ENCODE results near the gene FSTL1. TPM values are rescaled to one million over a fixed set of nuclear protein-coding genes. Genes with fewer than 3 reads are reported as not detected.

FSTL1 gene
- total and polyA plus RNA-seq, 4 donors: 137 to 722 (median 319) TPM

GRCh38 chr3:120443626-120444123 is 7.1 kb downstream of the FSTL1 start:
- Histone ChIP-seq H3K27me3 (ENCODE audit: control insufficient read depth, insufficient read depth, low read length) (no peaks in the 10 kb centered on the region), H3K36me3 (ENCODE audit: control insufficient read depth, insufficient read depth, low read length) (peaks cover 5% of the 10 kb centered on the region), H3K9me3 (ENCODE audit: control insufficient read depth, insufficient read depth, low read length) (no peaks in the 10 kb centered on the region), H3K27ac (ENCODE audit: low read depth, low read length) (no peak overlapping the region), H3K4me1 (ENCODE audit: control insufficient read depth, insufficient read depth, low read length) (peaks cover 25% of the 10 kb centered on the region), H3K4me3 (ENCODE audit: low read depth, low read length) (no peak overlapping the region)
- DNase-seq (ENCODE audit: low read depth in 4 of 6, low spot score in 6 of 6): no peak
- no CpG with 5 or more reads among the region's 1 CpG for WGBS (ENCODE audit: insufficient coverage)

GRCh38 chr3:120442975-120443517 is 7.7 kb downstream of the FSTL1 start:
- H3K9me3 ChIP-seq (ENCODE audit: control insufficient read depth, insufficient read depth, low read length): no peaks in the 10 kb centered on the region
- no peak overlapping the region for H3K4me3 ChIP-seq (ENCODE audit: low read depth, low read length)
- H3K4me1 ChIP-seq (ENCODE audit: control insufficient read depth, insufficient read depth, low read length): peaks cover 25% of the 10 kb centered on the region
- no peaks in the 10 kb centered on the region for H3K27me3 ChIP-seq (ENCODE audit: control insufficient read depth, insufficient read depth, low read length)
- WGBS (ENCODE audit: insufficient coverage): no CpG with 5 or more reads among the region's 2 CpGs
- no peak overlapping the region for H3K27ac ChIP-seq (ENCODE audit: low read depth, low read length)
- peaks cover 5% of the 10 kb centered on the region for H3K36me3 ChIP-seq (ENCODE audit: control insufficient read depth, insufficient read depth, low read length)
- DNase-seq (ENCODE audit: low read depth in 4 of 6, low spot score in 6 of 6): no peak

GRCh38 chr3:120441776-120442175 is 9.0 kb downstream of the FSTL1 start:
- Histone ChIP-seq H3K4me1 (ENCODE audit: control insufficient read depth, insufficient read depth, low read length) (peaks cover 16% of the 10 kb centered on the region), H3K36me3 (ENCODE audit: control insufficient read depth, insufficient read depth, low read length) (peaks cover 5% of the 10 kb centered on the region), H3K27me3 (ENCODE audit: control insufficient read depth, insufficient read depth, low read length) (no peaks in the 10 kb centered on the region), H3K9me3 (ENCODE audit: control insufficient read depth, insufficient read depth, low read length) (no peaks in the 10 kb centered on the region), H3K4me3 (ENCODE audit: low read depth, low read length) (no peak overlapping the region), H3K27ac (ENCODE audit: low read depth, low read length) (no peak overlapping the region)
- no peak for DNase-seq (ENCODE audit: low read depth in 4 of 6, low spot score in 6 of 6)
- 80% methylated on average over 1 of the region's 4 CpGs for WGBS (ENCODE audit: insufficient coverage)

GRCh38 chr3:120440762-120441161 is 10.0 kb downstream of the FSTL1 start:
- Histone ChIP-seq H3K36me3 (ENCODE audit: control insufficient read depth, insufficient read depth, low read length) (peaks cover 5% of the 10 kb centered on the region), H3K4me3 (ENCODE audit: low read depth, low read length) (no peak overlapping the region), H3K4me1 (ENCODE audit: control insufficient read depth, insufficient read depth, low read length) (peaks cover 19% of the 10 kb centered on the region), H3K27me3 (ENCODE audit: control insufficient read depth, insufficient read depth, low read length) (no peaks in the 10 kb centered on the region), H3K9me3 (ENCODE audit: control insufficient read depth, insufficient read depth, low read length) (no peaks in the 10 kb centered on the region), H3K27ac (ENCODE audit: low read depth, low read length) (no peak overlapping the region)
- no peak for DNase-seq (ENCODE audit: low read depth in 4 of 6, low spot score in 6 of 6)
- 57% methylated on average over 3 of the region's 3 CpGs for WGBS (ENCODE audit: insufficient coverage)

- Histone ChIP-seq H3K27me3 (ENCODE audit: control insufficient read depth, insufficient read depth, low read length) (no peaks in the 10 kb centered on the region), H3K36me3 (ENCODE audit: control insufficient read depth, insufficient read depth, low read length) (peaks cover 5% of the 10 kb centered on the region), H3K4me1 (ENCODE audit: control insufficient read depth, insufficient read depth, low read length) (peaks cover 19% of the 10 kb centered on the region), H3K9me3 (ENCODE audit: control insufficient read depth, insufficient read depth, low read length) (no peaks in the 10 kb centered on the region), H3K27ac (ENCODE audit: low read depth, low read length) (peak overlapping the region; percentile 81), H3K4me3 (ENCODE audit: low read depth, low read length) (no peak overlapping the region)
- WGBS (ENCODE audit: insufficient coverage): 83% methylated on average over 4 of the region's 5 CpGs
- no peak for DNase-seq (ENCODE audit: low read depth in 4 of 6, low spot score in 6 of 6)
Measured at GRCh38 chr3:120440001-120440703, 10.6 kb downstream of the FSTL1 start.

DNA sequence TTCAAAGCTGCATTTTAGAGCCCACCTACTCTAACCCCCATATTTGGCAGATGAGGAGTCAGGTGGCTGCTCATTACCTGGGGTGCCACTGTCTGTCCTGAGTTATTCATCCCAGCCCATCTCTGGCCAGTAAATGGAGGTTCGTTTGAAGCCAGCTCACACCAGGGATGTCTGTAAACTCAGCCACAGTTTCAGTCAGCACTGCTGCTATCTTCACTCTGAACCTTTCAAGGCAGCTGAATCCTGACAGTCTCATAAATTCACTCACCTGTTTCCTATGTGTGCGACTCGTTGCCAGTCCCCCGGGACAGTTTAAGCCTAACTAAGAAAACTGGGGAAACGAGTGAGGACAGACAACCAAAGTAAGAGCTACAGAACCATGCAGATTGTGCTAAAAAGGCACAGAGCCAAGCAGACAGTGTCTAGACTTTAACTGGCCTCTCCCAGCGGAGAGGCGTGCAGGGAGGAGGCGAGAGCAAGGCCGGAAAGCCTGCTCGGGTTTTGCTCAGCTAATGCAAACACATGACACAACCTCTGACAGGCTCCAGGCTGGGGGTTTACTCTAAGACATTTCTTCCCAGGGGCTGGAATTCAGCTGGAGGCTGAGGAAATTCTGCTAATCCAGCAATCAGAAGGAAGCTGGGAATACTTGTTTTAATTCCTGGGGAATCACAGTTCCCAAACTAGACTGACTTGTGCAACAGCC is 12.0 kb downstream of the FSTL1 start:
- peak in 2 of 6 donors; percentile 67 to 84 for DNase-seq (ENCODE audit: low read depth in 4 of 6, low spot score in 6 of 6)
- WGBS (ENCODE audit: insufficient coverage): 28% methylated on average over 10 of the region's 10 CpGs
- Histone ChIP-seq H3K9me3 (ENCODE audit: control insufficient read depth, insufficient read depth, low read length) (no peaks in the 10 kb centered on the region), H3K4me1 (ENCODE audit: control insufficient read depth, insufficient read depth, low read length) (peaks cover 19% of the 10 kb centered on the region), H3K4me3 (ENCODE audit: low read depth, low read length) (no peak overlapping the region), H3K36me3 (ENCODE audit: control insufficient read depth, insufficient read depth, low read length) (peaks cover 5% of the 10 kb centered on the region), H3K27me3 (ENCODE audit: control insufficient read depth, insufficient read depth, low read length) (no peaks in the 10 kb centered on the region), H3K27ac (ENCODE audit: low read depth, low read length) (peak overlapping the region; percentile 81)

- H3K27me3 ChIP-seq (ENCODE audit: control insufficient read depth, insufficient read depth, low read length): no peaks in the 10 kb centered on the region
- H3K27ac ChIP-seq (ENCODE audit: low read depth, low read length): peak overlapping the region; percentile 81
- WGBS (ENCODE audit: insufficient coverage): 85% methylated on average over 2 of the region's 4 CpGs
- DNase-seq (ENCODE audit: low read depth in 4 of 6, low spot score in 6 of 6): no peak
- H3K4me3 ChIP-seq (ENCODE audit: low read depth, low read length): no peak overlapping the region
- H3K9me3 ChIP-seq (ENCODE audit: control insufficient read depth, insufficient read depth, low read length): no peaks in the 10 kb centered on the region
- peaks cover 5% of the 10 kb centered on the region for H3K36me3 ChIP-seq (ENCODE audit: control insufficient read depth, insufficient read depth, low read length)
- peaks cover 19% of the 10 kb centered on the region for H3K4me1 ChIP-seq (ENCODE audit: control insufficient read depth, insufficient read depth, low read length)
Measured at GRCh38 chr3:120438216-120438615, 12.6 kb downstream of the FSTL1 start.

GRCh38 chr3:120437559-120437958 is 13.2 kb downstream of the FSTL1 start:
- H3K27ac ChIP-seq (ENCODE audit: low read depth, low read length): no peak overlapping the region
- H3K9me3 ChIP-seq (ENCODE audit: control insufficient read depth, insufficient read depth, low read length): no peaks in the 10 kb centered on the region
- 50% methylated on average over 1 of the region's 2 CpGs for WGBS (ENCODE audit: insufficient coverage)
- DNase-seq (ENCODE audit: low read depth in 4 of 6, low spot score in 6 of 6): no peak
- H3K36me3 ChIP-seq (ENCODE audit: control insufficient read depth, insufficient read depth, low read length): peaks cover 5% of the 10 kb centered on the region
- no peak overlapping the region for H3K4me3 ChIP-seq (ENCODE audit: low read depth, low read length)
- H3K27me3 ChIP-seq (ENCODE audit: control insufficient read depth, insufficient read depth, low read length): no peaks in the 10 kb centered on the region
- H3K4me1 ChIP-seq (ENCODE audit: control insufficient read depth, insufficient read depth, low read length): peaks cover 19% of the 10 kb centered on the region

- Histone ChIP-seq H3K36me3 (ENCODE audit: control insufficient read depth, insufficient read depth, low read length) (peaks cover 5% of the 10 kb centered on the region), H3K4me3 (ENCODE audit: low read depth, low read length) (no peak overlapping the region), H3K9me3 (ENCODE audit: control insufficient read depth, insufficient read depth, low read length) (no peaks in the 10 kb centered on the region), H3K27ac (ENCODE audit: low read depth, low read length) (peak overlapping the region; percentile 30), H3K27me3 (ENCODE audit: control insufficient read depth, insufficient read depth, low read length) (no peaks in the 10 kb centered on the region), H3K4me1 (ENCODE audit: control insufficient read depth, insufficient read depth, low read length) (peaks cover 17% of the 10 kb centered on the region)
- WGBS (ENCODE audit: insufficient coverage): no CpG with 5 or more reads among the region's 4 CpGs
- no peak for DNase-seq (ENCODE audit: low read depth in 4 of 6, low spot score in 6 of 6)
Measured at GRCh38 chr3:120436523-120437050, 14.2 kb downstream of the FSTL1 start.
